IPS DF 19.7 (cell line): Measurements from ENCODE around the gene CFDP1.

Experiments
- DNase-seq: peaks from one replicate; pipeline ENCODE4 v3.0.0-alpha.2; 2013; ENCODE audit warnings: low read depth, low spot score

CFDP1 gene

GRCh38 chr16:75251280-75252048, 181.8 kb downstream of the CFDP1 start, which contains the start of gene BCAR1:
BCAR1 (minus strand) TSS chr16:75251624; CDS start chr16:75251482, 142 bp downstream.
- no peak for DNase-seq

DNA sequence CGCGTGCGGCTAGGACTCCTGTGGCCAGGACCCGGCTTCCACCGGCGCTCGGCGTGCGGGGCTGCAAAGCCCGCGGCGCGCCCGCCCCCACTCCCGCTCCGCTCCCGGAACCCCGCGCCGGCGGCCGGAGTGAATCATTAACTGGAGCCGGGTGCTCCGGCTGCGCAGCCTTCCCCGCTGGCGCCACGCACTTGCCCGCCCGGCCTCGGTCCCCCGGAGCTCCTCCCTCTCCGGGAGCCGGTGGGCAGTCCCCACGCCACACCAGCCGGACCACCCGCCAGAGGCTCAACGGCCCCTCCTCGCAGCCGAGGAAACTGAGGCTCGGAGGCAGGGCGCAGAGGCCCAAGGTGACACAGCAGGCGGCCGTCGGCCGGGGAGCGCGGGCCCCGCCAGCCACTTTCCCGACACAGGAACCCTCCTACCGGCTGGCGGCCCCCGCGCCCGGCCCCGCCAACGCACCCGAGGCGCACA, 182.5 kb downstream of the CFDP1 start:
- no peak for DNase-seq

DNA sequence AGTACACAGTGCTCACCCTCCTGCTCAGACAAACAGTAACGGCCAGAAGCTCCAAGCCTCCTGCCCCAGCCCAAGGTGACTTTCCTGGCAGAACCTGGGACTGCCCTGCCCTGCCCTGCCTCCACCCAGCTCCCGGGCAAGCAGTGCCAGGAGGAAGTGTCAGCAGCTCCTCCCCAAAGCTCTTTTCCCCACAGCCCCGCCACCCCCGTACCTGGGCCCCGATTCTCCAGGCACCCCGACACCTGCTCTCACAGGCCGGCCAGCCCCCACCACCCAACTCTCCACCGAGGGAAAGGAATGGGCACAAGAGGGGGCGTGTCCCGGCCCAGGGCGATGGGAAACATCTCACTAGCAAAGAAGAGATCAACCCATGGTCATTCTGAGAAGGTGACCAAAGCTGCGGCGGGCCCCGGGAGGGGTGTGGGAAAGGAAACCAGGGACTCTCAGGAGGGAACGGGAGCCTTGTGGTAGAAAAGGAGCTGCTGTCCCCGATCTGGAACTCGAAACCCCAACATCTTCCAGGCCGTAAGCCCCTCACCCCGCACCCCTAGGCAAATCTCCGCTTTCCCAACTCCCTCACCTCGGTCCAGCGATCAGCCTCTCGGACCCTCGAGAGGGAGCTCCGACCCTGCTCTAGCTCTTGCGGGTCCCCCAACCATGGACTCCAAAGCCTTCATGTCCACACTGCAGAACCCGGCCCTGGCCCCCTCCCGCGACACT, 183.1 kb downstream of the CFDP1 start:
- DNase-seq: no peak

DNA sequence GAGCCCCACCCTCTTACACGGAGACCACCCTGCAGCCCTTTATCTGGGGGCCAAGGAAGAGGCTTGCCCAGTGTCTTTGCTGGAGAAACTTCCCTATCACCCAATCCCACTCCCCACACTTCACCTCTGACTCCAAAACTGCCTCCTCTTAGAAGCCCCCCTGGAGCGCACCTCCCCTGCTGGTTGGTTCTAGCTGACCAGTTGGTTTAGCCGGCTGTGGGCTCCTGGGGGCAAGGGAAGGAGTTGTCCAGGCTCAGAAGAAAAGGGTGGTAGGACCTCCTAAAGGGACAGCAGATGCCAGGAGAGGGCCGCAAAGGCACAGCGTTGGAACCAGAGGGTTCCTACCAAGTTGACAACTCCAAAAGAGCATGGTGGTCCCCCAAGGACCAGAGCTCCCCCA, 183.9 kb downstream of the CFDP1 start:
- no peak for DNase-seq

- no peak for DNase-seq
Measured at GRCh38 chr16:75248536-75249380, 184.5 kb downstream of the CFDP1 start.

DNA sequence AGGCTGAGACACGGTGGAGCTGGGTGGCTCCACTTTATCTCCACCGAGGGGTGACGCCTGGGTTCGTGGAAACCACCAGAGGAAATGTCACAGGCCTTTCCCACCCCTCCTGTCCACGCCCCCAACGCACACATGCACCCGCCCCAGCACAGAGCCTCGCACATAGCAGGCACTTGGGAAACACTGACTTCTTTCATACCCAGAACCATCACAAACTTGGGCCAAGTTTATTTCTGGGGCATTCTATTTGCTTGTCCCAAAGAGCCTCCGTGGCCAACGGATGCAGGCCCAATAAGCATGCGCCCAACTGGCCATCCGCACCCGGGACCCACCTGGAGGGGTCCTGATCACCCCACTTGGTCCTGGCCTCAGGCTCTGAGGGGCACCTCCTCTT, 185.2 kb downstream of the CFDP1 start:
- no peak for DNase-seq

GRCh38 chr16:75247249-75247648, 186.1 kb downstream of the CFDP1 start:
- DNase-seq: no peak

GRCh38 chr16:75246504-75247205, 186.6 kb downstream of the CFDP1 start:
- no peak for DNase-seq

DNA sequence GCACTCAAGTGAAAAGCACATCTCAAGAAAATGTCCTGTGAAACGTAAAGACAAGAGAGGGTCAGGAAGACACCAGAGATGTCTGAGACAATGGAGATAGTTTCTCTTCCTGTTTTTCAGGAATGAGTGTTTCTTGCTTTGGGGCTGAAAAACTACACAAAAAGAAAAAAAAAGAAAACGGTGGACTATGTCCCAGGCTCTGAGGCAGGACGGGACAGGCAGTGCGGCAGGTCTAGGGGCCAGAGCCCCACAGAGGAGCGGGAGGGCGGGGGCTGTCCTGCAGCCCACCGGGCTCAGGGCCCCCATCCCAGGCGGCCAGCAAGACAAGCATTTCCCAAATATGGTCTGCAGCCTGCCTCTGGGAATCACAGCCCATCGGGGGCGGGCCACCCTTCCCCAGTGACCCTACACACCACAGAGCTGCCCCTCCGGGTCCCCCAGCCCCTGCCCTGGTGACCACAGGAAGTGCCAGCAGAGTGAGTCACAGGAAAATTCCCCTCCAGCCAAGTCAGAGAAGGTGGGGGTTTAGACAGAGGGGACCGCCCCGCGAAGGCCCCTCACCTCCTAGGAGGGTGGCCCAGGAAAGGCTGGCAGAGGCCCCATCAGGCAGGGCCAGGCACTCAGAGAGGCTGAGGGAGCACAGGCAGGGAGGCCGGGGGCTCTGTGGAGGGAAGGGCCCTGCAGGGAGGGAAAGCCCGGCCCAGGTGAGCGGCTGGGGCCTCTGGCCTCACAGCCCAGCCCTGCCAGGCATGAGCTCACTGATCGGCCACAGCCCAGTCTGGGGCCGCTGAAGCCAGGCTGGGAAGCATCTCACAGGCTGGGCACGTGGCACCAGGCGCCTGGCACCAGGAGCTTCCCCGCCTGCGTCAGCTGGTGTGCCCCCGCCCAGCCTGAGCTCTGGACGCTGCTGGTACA, 188.2 kb downstream of the CFDP1 start:
- no peak for DNase-seq

DNA sequence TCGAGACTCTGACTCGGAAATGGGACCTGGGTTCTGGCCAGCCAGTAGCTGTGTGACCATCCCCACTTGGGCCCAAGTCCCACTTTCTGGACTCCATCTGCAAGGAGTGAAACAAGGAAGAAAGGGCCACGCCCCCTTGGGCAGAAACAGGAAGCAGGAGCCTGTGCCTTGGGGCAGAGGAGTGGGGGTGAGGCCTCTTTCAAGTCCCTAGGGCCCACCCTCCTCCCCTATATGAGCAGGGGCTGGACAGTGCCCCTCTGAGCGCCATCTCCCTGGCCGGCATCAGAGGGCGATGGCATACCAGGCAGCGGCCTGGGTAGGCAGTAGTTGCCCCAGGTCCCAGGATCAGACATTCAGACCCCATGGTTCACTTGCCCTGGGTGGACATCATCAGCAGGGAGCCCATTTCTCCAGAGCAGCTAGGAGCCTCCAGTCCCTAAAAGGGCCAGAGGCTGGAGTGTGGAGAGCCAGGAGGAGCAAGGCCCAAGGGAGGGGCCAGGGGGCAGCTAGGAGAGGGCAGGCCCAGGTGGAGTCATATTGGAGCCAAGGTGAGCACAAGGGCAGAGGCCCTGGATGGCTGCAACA, 189.0 kb downstream of the CFDP1 start:
- DNase-seq: no peak
